Esophagus squamous epithelium (tissue), 4 donors: ENCODE data around the gene METAP1D.

Experiments
- POLR2A ChIP-seq, 4 donors: fragments of 450-650 bp; IDR thresholded peaks; one replicate each; pipeline ENCODE4 v1.6.1; 2017; ENCODE audit warnings: antibody characterized with exemption in 4 of 4, mild to moderate bottlenecking in 4 of 4, moderate library complexity in 3 of 4
- TF ChIP-seq, protein P1 (sequence below), 6 experiments: fragments of 450-650 bp in 4 of 6; fragments of 200-600 bp in 2 of 6; sonication (generic) in 2 of 6; IDR thresholded peaks; one replicate each; pipeline ENCODE4 v1.5.1; 2016 to 2019; ENCODE audit warnings: antibody characterized with exemption in 6 of 6, mild to moderate bottlenecking in 4 of 6, moderate library complexity in 4 of 6

- no peak for TF ChIP-seq POLR2A (IDR thresholded peaks at IDR 0.05)
- TF ChIP-seq, protein P1, sequence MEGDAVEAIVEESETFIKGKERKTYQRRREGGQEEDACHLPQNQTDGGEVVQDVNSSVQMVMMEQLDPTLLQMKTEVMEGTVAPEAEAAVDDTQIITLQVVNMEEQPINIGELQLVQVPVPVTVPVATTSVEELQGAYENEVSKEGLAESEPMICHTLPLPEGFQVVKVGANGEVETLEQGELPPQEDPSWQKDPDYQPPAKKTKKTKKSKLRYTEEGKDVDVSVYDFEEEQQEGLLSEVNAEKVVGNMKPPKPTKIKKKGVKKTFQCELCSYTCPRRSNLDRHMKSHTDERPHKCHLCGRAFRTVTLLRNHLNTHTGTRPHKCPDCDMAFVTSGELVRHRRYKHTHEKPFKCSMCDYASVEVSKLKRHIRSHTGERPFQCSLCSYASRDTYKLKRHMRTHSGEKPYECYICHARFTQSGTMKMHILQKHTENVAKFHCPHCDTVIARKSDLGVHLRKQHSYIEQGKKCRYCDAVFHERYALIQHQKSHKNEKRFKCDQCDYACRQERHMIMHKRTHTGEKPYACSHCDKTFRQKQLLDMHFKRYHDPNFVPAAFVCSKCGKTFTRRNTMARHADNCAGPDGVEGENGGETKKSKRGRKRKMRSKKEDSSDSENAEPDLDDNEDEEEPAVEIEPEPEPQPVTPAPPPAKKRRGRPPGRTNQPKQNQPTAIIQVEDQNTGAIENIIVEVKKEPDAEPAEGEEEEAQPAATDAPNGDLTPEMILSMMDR (IDR thresholded peaks at IDR 0.05) = no peak
These were observed 58.9 kb downstream of the METAP1D start for GRCh38 chr2:172058660-172059059.
